Nephron progenitor cell (in vitro differentiated cells): ENCODE data around the gene COL10A1.

Experiments used
- DNase-seq: peaks from one replicate; pipeline ENCODE4 v3.0.0; 2021
- H3K27ac Mint-ChIP-seq: 2 replicates; pipeline ENCODE4 v1.8.0; 2021; ENCODE audit warnings: mild to moderate bottlenecking, moderate library complexity, mixed read lengths
- H3K27me3 Mint-ChIP-seq: 2 replicates; pipeline ENCODE4 v1.8.0; 2021; ENCODE audit warnings: mild to moderate bottlenecking, low read depth, mixed read lengths; ENCODE audit not compliant: poor library complexity
- H3K36me3 Mint-ChIP-seq: 2 replicates; pipeline ENCODE4 v1.8.0; 2021; ENCODE audit warnings: low read depth, mixed read lengths
- H3K4me1 Mint-ChIP-seq: 2 replicates; pipeline ENCODE4 v1.8.0; 2021; ENCODE audit warnings: mixed read lengths
- H3K4me3 Mint-ChIP-seq: 2 replicates; pipeline ENCODE4 v1.8.0; 2021; ENCODE audit warnings: mild to moderate bottlenecking, moderate library complexity, mixed read lengths
- H3K9me3 Mint-ChIP-seq: 2 replicates; pipeline ENCODE4 v1.8.0; 2021; ENCODE audit warnings: mild to moderate bottlenecking, moderate library complexity, mixed read lengths
- CTCF ChIP-seq: fragments of 200-600 bp; sonication (generic); IDR thresholded peaks from 2 replicates; pipeline ENCODE4 v1.5.0; 2021; ENCODE audit warnings: antibody characterized with exemption

The COL10A1 gene

GRCh38 chr6:116078522-116078921 lies 47.4 kb downstream of the COL10A1 start:
- Mint-ChIP-seq H3K27ac (no peak overlapping the region), H3K4me3 (no peak overlapping the region), H3K9me3 (no peaks in the 10 kb centered on the region), H3K4me1 (no peaks in the 10 kb centered on the region), H3K27me3 (no peaks in the 10 kb centered on the region), H3K36me3 (no peaks in the 10 kb centered on the region)
- TF ChIP-seq CTCF, result no peak
- no peak for DNase-seq

GRCh38 chr6:116074732-116075390 lies 51.1 kb downstream of the COL10A1 start:
- no peaks in the 10 kb centered on the region for H3K4me1 Mint-ChIP-seq
- no peak overlapping the region for H3K4me3 Mint-ChIP-seq
- DNase-seq, result no peak
- H3K27ac Mint-ChIP-seq, result no peak overlapping the region
- H3K27me3 Mint-ChIP-seq, result no peaks in the 10 kb centered on the region
- no peaks in the 10 kb centered on the region for H3K36me3 Mint-ChIP-seq
- H3K9me3 Mint-ChIP-seq, result no peaks in the 10 kb centered on the region
- TF ChIP-seq CTCF, result no peak

GRCh38 chr6:116073765-116074440 lies 52.0 kb downstream of the COL10A1 start:
- no peaks in the 10 kb centered on the region for H3K9me3 Mint-ChIP-seq
- DNase-seq, result no peak
- H3K4me1 Mint-ChIP-seq, result no peaks in the 10 kb centered on the region
- no peak overlapping the region for H3K4me3 Mint-ChIP-seq
- no peaks in the 10 kb centered on the region for H3K27me3 Mint-ChIP-seq
- no peaks in the 10 kb centered on the region for H3K36me3 Mint-ChIP-seq
- no peak for TF ChIP-seq CTCF
- H3K27ac Mint-ChIP-seq, result no peak overlapping the region

- Mint-ChIP-seq H3K27me3 (no peaks in the 10 kb centered on the region), H3K9me3 (no peaks in the 10 kb centered on the region), H3K4me3 (no peak overlapping the region), H3K4me1 (no peaks in the 10 kb centered on the region), H3K27ac (no peak overlapping the region), H3K36me3 (no peaks in the 10 kb centered on the region)
- TF ChIP-seq CTCF, result no peak
- no peak for DNase-seq
Observed at GRCh38 chr6:116072368-116072767, 53.6 kb downstream of the COL10A1 start.

- Mint-ChIP-seq H3K36me3 (no peaks in the 10 kb centered on the region), H3K4me1 (no peaks in the 10 kb centered on the region), H3K9me3 (no peaks in the 10 kb centered on the region), H3K4me3 (no peak overlapping the region), H3K27me3 (no peaks in the 10 kb centered on the region), H3K27ac (no peak overlapping the region)
- no peak for TF ChIP-seq CTCF
- DNase-seq, result no peak
Observed at GRCh38 chr6:116070616-116071389, 55.1 kb downstream of the COL10A1 start.
